HG03342 (cell line): ENCODE measurements around the gene OVOL3.
"Not testable (repeated sequence)": the region's sequence is repeated elsewhere in the genome, so short reads cannot be mapped to it uniquely, and the experiment has no call there.

Experiments
- ATAC-seq: cut with Tn5 transposase; IDR thresholded peaks from one replicate; pipeline ENCODE4 v1.9.1; 2021; ENCODE audit warnings: mild to moderate bottlenecking, moderate library complexity; ENCODE audit not compliant: unreplicated experiment

Gene OVOL3

GRCh38 chr19:36125557-36125956 is 14.6 kb downstream of the OVOL3 start:
- ATAC-seq, result no peak

GRCh38 chr19:36128392-36128736 is 17.4 kb downstream of the OVOL3 start:
- ATAC-seq, result peak; percentile 15

- ATAC-seq, result not testable (repeated sequence)
Observed at GRCh38 chr19:36131221-36131620, 20.3 kb downstream of the OVOL3 start.

- not testable (repeated sequence) for ATAC-seq
Observed at GRCh38 chr19:36134867-36135266, 23.9 kb downstream of the OVOL3 start.

- ATAC-seq, result no peak
Observed at GRCh38 chr19:36136964-36137686, 26.2 kb downstream of the OVOL3 start.

- no peak for ATAC-seq
Observed at GRCh38 chr19:36139120-36139472, 28.2 kb downstream of the OVOL3 start.

- peak; percentile 78 for ATAC-seq
Observed at GRCh38 chr19:36139473-36140303, 28.7 kb downstream of the OVOL3 start, which contains the start of gene CAPNS1. Gene CAPNS1 (plus strand): TSS chr19:36140066. CDS start chr19:36141012, 946 bp downstream.

GRCh38 chr19:36140304-36141038 is 29.5 kb downstream of the OVOL3 start:
- peak; percentile 14 for ATAC-seq

- no peak for ATAC-seq
Observed at GRCh38 chr19:36141039-36141927, 30.3 kb downstream of the OVOL3 start.

- ATAC-seq, result no peak
Observed at GRCh38 chr19:36142046-36142445, 31.1 kb downstream of the OVOL3 start.

- no peak for ATAC-seq
Observed at GRCh38 chr19:36142496-36142895, 31.6 kb downstream of the OVOL3 start.

GRCh38 chr19:36144624-36145023 is 33.7 kb downstream of the OVOL3 start:
- no peak for ATAC-seq

GRCh38 chr19:36149673-36150406 is 38.9 kb downstream of the OVOL3 start:
- no peak for ATAC-seq

- ATAC-seq, result no peak
Observed at GRCh38 chr19:36150586-36150985, 39.6 kb downstream of the OVOL3 start.

- ATAC-seq, result no peak
Observed at GRCh38 chr19:36151144-36152018, 40.4 kb downstream of the OVOL3 start.

GRCh38 chr19:36152019-36152351 is 41.0 kb downstream of the OVOL3 start:
- no peak for ATAC-seq

GRCh38 chr19:36152352-36153091 is 41.6 kb downstream of the OVOL3 start, which contains the start of gene COX7A1:
Gene COX7A1 (minus strand): TSS chr19:36152447. CDS start chr19:36152407, 40 bp downstream.
- no peak for ATAC-seq

- ATAC-seq, result no peak
Observed at GRCh38 chr19:36153126-36153525, 42.2 kb downstream of the OVOL3 start.
